GM12892 (cell line): Measurements from ENCODE around the gene PMEPA1.

Source experiments
- POLR2A ChIP-seq: IDR thresholded peaks from 2 replicates; pipeline ENCODE4 v1.6.1; 2011; ENCODE audit warnings: low read depth, low read length, control low read depth
- POLR2AphosphoS5 ChIP-seq: IDR thresholded peaks from 2 replicates; pipeline ENCODE4 v1.6.1; 2011; ENCODE audit warnings: low read depth, low read length, control low read depth

- TF ChIP-seq POLR2A (no peak), POLR2AphosphoS5 (no peak)
Measured at GRCh38 chr20:57692393-57692792, 17.4 kb downstream of the PMEPA1 start.
